Muscle of arm (tissue), 12 donors: ENCODE results near the gene KRT28. TPM values are rescaled to one million over a fixed set of nuclear protein-coding genes. Genes with fewer than 3 reads are reported as not detected.
"Not testable (repeated sequence)": the region's sequence is repeated elsewhere in the genome, so short reads cannot be mapped to it uniquely, and the experiment has no call there.

Source experiments
- DNase-seq: peaks from one replicate; pipeline ENCODE4 v3.0.0-alpha.2; 2013
- polyA plus RNA-seq, 12 donors: library from polyadenylated mRNA; unstranded; fragments of 120-200 nt; gene quantifications; one replicate each; pipeline ENCODE4 v1.2.1, GENCODE V29; 2013; ENCODE audit not compliant: insufficient read length in 12 of 12

KRT28 gene
- polyA plus RNA-seq, 12 donors, result not detected

DNA sequence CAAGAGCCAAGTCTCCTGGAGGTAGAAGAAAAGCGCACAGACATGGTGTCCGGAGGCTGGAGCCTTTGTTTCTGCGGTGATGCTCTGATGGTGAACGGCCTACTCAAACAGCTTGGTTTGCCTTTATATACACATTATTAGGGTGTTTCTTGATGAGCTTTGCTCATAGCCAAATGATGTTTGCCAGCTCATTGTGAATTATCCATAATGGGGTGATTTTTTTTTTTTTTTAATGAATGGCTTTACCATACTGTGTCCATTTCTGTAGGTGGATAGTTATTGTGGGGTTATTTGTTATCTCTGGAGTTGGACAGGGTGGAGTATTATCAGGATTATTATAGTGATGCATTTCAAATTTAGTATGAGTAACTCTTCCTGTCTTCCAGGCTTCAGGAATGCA is 17.3 kb downstream of the KRT28 start, which contains the start of gene KRT27:
KRT27 (minus strand) TSS at position 101 of the 400 bp plus-strand sequence; CDS start at position 44, 57 bp downstream.
- DNase-seq, result no peak

- DNase-seq, result no peak
Observed at GRCh38 chr17:40779181-40779909, 20.4 kb downstream of the KRT28 start.

GRCh38 chr17:40778461-40778860 is 21.3 kb downstream of the KRT28 start:
- DNase-seq, result no peak

DNA sequence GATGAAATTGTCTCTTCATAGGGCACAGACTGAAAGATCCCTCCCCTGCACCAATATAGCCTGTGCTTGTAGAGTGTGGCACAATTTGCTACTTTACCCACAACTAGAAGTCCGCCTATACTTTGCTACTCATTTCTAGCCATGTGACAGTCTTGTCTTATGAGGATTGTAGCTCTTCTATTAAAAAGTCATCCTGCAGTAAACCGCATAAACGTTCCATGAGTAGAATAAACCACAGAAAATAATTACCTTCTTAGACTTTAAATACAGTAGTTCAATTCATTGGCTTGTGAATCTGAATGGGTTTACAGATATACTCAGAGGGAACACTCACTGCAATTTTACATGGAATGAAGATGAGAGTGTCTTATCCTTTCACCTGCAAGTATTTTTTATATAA is 21.8 kb downstream of the KRT28 start:
- DNase-seq, result no peak

DNA sequence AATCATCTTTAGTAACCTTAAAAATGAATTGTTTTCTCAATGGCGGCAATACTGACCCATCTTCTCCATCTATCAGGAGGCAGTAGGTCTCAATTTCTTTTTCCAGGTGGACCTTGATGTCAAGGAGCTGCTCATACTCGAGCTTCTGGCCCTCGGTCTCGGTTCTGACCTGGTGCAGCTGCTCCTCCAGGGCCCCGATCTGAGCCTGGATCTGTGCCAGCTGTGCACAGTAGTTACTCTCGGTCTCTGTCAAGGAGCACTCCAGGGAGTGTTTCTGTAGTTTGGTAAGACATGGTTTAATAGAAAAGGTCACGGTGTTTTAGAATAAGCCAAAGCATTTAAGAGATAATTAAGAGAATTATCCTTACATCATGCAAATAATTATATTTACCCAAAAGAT is 22.3 kb downstream of the KRT28 start:
- no peak for DNase-seq

DNA sequence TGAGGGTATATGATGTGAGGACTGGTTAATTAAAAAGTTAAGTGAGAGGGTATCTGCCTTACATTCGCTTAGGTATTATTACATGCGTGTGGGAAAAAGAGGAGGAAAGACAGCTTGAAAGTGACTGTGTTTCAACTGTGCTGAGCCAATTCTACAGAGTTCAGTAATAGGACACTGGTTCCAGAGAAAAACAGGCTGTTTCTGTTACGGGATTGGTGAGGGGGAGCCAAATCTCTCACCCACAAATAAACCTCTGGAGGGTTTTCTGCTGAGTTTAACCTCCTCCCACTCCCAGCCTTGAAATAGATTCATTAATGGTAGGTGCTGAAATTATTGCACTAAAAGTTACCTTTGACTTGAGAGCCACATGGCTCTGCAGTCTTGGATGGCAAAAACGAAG is 23.8 kb downstream of the KRT28 start:
- DNase-seq, result no peak

- no peak for DNase-seq
Observed at GRCh38 chr17:40772101-40772500, 27.7 kb downstream of the KRT28 start, which contains the start of gene KRT26. Gene KRT26, minus strand, starts transcription at chr17:40772201. Its CDS starts 88 bp downstream, at chr17:40772113.

DNA sequence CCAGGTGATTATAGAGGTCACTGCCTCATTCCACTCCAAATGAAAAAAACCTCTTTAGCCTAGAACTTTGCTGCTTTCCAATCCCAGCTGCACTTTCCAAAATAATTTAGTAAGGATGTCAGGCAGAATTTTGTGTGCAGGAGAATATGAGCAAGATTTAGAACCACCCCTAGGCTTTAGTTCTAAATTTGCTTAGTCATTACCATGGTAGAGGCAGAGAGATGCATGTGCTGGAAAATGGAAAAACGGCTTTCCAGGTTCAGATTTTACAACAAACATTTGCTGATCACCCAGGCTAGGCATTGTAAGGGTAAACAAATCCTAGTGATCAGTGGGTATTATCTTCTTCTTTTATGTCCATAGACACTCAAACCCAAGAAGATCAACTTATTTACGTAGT is 34.1 kb downstream of the KRT28 start:
- no peak for DNase-seq

DNA sequence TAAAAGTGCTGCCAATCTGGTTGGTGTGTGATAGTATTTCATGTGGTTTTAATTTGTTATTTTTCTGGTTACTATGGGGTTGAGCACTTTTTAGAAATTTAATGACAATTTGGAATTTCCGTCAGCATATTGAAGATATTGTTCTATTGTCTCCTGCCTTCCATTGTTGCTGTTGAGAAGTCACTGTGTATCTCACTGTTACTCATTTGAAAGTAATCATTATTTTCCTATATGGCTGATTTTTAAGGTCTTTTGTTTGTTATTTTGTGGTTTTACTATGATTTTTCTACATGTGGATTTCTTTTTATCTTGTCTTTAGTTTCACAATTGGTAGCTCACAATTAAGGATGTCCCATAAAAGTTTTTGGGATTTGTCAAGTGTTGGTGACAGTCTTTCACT is 36.0 kb downstream of the KRT28 start:
- DNase-seq, result no peak

- DNase-seq, result no peak
Observed at GRCh38 chr17:40760105-40761016, 39.4 kb downstream of the KRT28 start.

GRCh38 chr17:40755231-40755630 is 44.5 kb downstream of the KRT28 start, which contains the start of gene KRT25:
Gene KRT25, minus strand, starts transcription at chr17:40755331. Its CDS starts 60 bp downstream, at chr17:40755271.
- no peak for DNase-seq

GRCh38 chr17:40753804-40754203 is 46.0 kb downstream of the KRT28 start:
- no peak for DNase-seq

- DNase-seq, result no peak
Observed at GRCh38 chr17:40751065-40751464, 48.7 kb downstream of the KRT28 start.

GRCh38 chr17:40750391-40750790 is 49.4 kb downstream of the KRT28 start:
- no peak for DNase-seq

DNA sequence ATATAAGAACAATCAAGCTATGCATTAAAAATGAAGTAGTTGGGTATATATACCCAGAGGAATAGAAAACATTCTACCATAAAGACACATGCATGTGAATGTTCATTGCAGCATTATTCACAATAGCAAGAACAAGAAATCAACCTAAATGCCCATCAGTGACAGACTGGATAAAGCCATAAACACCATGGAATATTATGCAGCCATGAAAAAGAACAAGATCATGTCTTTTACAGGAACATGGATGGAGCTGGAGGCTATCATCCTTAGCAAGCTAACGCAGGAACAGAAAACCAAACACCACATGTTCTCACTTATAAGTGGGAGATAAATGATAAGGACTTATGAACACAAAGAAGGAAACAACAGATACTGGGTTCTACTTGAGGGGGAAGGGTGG is 51.1 kb downstream of the KRT28 start:
- DNase-seq, result not testable (repeated sequence)

Other genes starting within 250 kb of the KRT28 start
- gene CCR7, start 234.5 kb downstream of the KRT28 start, polyA plus RNA-seq, result 1 to 10 TPM in 2 of 12 donors, under 1 TPM in 8, not detected in 2; 0.18 to 3.5 (median 0.55) TPM
- gene SMARCE1, start 152.1 kb downstream of the KRT28 start, polyA plus RNA-seq, result 100 to 1,000 TPM in 11 of 12 donors, not detected in 1; 112 to 222 (median 136) TPM
- 1 to 10 TPM in 1 of 12 donors, under 1 TPM in 7, not detected in 4; 0.07 to 1.0 (median 0.19) TPM for gene KRT222, start 134.8 kb downstream of the KRT28 start, polyA plus RNA-seq
- under 1 TPM in 1 of 12 donors, not detected in 11; 0.21 TPM for gene KRT24, start 96.2 kb downstream of the KRT28 start, polyA plus RNA-seq
- gene KRT25, start 44.6 kb downstream of the KRT28 start, polyA plus RNA-seq, result under 1 TPM in 4 of 12 donors, not detected in 8; 0.15 to 0.33 (median 0.21) TPM
- not detected for gene KRT26, start 27.8 kb downstream of the KRT28 start, polyA plus RNA-seq
- not detected for gene KRT27, start 17.4 kb downstream of the KRT28 start, polyA plus RNA-seq
- 1,000 to 10,000 TPM in 1 of 12 donors, 100 to 1,000 TPM in 2, 10 to 100 TPM in 8, not detected in 1; 26.9 to 1,201 (median 45.0) TPM for gene KRT10, start 22.7 kb upstream of the KRT28 start, polyA plus RNA-seq
- 1 to 10 TPM in 1 of 12 donors, under 1 TPM in 6, not detected in 5; 0.07 to 2.8 (median 0.31) TPM for gene KRT12, start 67.3 kb upstream of the KRT28 start, polyA plus RNA-seq
- gene KRT20, start 85.3 kb upstream of the KRT28 start, polyA plus RNA-seq, result 1 to 10 TPM in 1 of 12 donors, under 1 TPM in 4, not detected in 7; 0.07 to 1.9 (median 0.22) TPM
- gene KRT23, start 137.7 kb upstream of the KRT28 start, polyA plus RNA-seq, result 10 to 100 TPM in 3 of 12 donors, under 1 TPM in 6, not detected in 3; 0.12 to 25.1 (median 0.44) TPM
- gene KRT39, start 167.0 kb upstream of the KRT28 start, polyA plus RNA-seq, result 10 to 100 TPM in 1 of 12 donors, 1 to 10 TPM in 9, not detected in 2; 2.3 to 12.3 (median 6.3) TPM
- 10 to 100 TPM in 5 of 12 donors, 1 to 10 TPM in 5, not detected in 2; 3.1 to 16.4 (median 11.0) TPM for gene KRT40, start 184.4 kb upstream of the KRT28 start, polyA plus RNA-seq
- gene KRTAP3-3, start 194.2 kb upstream of the KRT28 start, polyA plus RNA-seq, result not detected
- gene KRTAP3-2, start 199.9 kb upstream of the KRT28 start, polyA plus RNA-seq, result 1 to 10 TPM in 4 of 12 donors, under 1 TPM in 5, not detected in 3; 0.22 to 1.4 (median 0.86) TPM
- not detected for gene KRTAP3-1, start 209.2 kb upstream of the KRT28 start, polyA plus RNA-seq
- gene KRTAP1-5, start 227.2 kb upstream of the KRT28 start, polyA plus RNA-seq, result not detected
- not detected for gene KRTAP1-4, start 230.2 kb upstream of the KRT28 start, polyA plus RNA-seq
- not detected for gene KRTAP1-3, start 234.9 kb upstream of the KRT28 start, polyA plus RNA-seq
- gene KRTAP1-1, start 241.5 kb upstream of the KRT28 start, polyA plus RNA-seq, result not detected
- gene KRTAP2-1, start 247.4 kb upstream of the KRT28 start, polyA plus RNA-seq, result not detected